Measurements from ENCODE around the gene LTK. TPM values are rescaled to one million over a fixed set of nuclear protein-coding genes. Genes with fewer than 3 reads are reported as not detected.
A peak's percentile ranks its signal among the peaks of the same experiment; 100 is the strongest.

The LTK gene
- total RNA-seq, 2 donors from 2014 or later = 0.44 to 0.57 TPM

DNA sequence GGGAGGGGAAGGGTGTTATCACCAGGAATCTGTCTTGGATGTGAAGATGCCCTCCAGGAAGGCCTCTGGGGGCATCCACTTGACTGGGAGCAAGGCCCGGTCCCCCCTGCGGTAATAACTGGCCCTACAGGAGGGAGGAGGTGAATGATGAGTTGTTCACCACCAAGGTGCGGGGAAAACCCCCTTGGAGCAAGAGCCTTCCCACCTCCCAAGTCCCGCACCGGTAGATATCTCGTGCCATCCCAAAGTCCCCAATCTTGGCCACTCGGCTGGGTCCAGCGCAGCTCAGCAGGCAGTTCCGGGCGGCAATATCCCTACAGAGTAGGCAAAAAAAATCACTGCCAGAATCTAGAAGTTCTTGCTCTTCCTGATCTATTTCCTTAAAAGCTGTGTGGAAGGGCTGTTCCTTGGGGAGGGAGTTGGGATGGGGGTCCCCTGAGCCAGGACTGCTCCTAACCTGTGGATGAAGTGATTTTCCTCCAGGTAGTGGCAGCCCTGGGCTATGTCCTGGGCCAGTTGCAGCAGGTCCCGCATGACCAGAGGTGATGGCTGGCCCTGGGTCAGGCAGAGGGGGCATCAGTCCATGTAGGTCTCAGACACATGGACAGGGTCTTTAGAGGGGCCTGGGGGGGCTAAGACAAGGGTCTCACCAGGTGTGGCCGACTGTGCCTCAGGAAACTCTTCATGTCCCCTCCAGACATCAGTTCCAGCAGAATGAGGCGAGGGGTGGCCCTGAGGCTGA is 8.7 kb downstream of the LTK start:
- no peak overlapping the region for H3K4me3 Mint-ChIP-seq
- Histone ChIP-seq H3K36me3 (ENCODE audit: control insufficient read depth, insufficient read depth, low read length) (no peaks in the 10 kb centered on the region), H3K27me3 (ENCODE audit: control insufficient read depth, insufficient read depth, low read length, poor library complexity, severe bottlenecking) (peaks cover 96% of the 10 kb centered on the region), H3K4me3 (ENCODE audit: low read length) (no peak overlapping the region), H3K27ac (ENCODE audit: low read depth, low read length) (no peak overlapping the region), H3K9ac (ENCODE audit: extremely low read depth, low read length, poor library complexity, severe bottlenecking) (no peak overlapping the region), H3K4me1 (ENCODE audit: control insufficient read depth, insufficient read depth, low read length) (peaks cover 4% of the 10 kb centered on the region), H3K9me3 (ENCODE audit: control insufficient read depth, low read length) (no peaks in the 10 kb centered on the region)
- H3K27me3 Mint-ChIP-seq (ENCODE audit: insufficient read depth) = peaks cover 98% of the 10 kb centered on the region
- no peak overlapping the region for H3K27ac Mint-ChIP-seq
- 84 to 92% methylated on average over 8 to 13 of the region's 13 CpGs for WGBS, 2 experiments (ENCODE audit: insufficient coverage in 1 of 2, insufficient read length in 1 of 2)
- peaks cover 5% of the 10 kb centered on the region for H3K4me1 Mint-ChIP-seq
- no peaks in the 10 kb centered on the region for H3K36me3 Mint-ChIP-seq (ENCODE audit: low read depth)
- DNase-seq = no peak
- H3K9me3 Mint-ChIP-seq = no peaks in the 10 kb centered on the region
- TF ChIP-seq, protein P1, sequence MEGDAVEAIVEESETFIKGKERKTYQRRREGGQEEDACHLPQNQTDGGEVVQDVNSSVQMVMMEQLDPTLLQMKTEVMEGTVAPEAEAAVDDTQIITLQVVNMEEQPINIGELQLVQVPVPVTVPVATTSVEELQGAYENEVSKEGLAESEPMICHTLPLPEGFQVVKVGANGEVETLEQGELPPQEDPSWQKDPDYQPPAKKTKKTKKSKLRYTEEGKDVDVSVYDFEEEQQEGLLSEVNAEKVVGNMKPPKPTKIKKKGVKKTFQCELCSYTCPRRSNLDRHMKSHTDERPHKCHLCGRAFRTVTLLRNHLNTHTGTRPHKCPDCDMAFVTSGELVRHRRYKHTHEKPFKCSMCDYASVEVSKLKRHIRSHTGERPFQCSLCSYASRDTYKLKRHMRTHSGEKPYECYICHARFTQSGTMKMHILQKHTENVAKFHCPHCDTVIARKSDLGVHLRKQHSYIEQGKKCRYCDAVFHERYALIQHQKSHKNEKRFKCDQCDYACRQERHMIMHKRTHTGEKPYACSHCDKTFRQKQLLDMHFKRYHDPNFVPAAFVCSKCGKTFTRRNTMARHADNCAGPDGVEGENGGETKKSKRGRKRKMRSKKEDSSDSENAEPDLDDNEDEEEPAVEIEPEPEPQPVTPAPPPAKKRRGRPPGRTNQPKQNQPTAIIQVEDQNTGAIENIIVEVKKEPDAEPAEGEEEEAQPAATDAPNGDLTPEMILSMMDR (conservative IDR thresholded peaks at IDR 0.05) = no peak

DNA sequence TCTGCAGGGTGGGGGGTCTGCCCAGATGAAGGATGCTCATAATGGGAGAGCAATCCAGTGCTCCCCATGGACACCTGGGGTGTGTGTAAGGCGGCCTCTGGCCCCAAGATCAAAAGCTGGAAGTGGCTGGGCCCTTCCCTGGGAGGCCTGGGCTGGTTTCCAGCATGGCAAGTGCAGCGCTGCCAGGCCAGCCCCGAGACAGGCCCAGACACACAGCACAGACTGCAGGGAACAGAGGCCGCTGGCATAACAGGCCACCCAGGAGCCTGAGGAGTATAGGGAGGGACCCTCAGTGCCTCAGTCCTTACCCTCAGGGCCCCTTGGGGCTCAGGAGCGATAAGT is 10.0 kb downstream of the LTK start:
- no peak overlapping the region for H3K4me3 Mint-ChIP-seq
- H3K27me3 Mint-ChIP-seq (ENCODE audit: insufficient read depth) = peaks cover 99% of the 10 kb centered on the region
- peaks cover 5% of the 10 kb centered on the region for H3K4me1 Mint-ChIP-seq
- no peak for DNase-seq
- Histone ChIP-seq H3K4me1 (ENCODE audit: control insufficient read depth, insufficient read depth, low read length) (peaks cover 4% of the 10 kb centered on the region), H3K27me3 (ENCODE audit: control insufficient read depth, insufficient read depth, low read length, poor library complexity, severe bottlenecking) (peaks cover 96% of the 10 kb centered on the region), H3K4me3 (ENCODE audit: low read length) (no peak overlapping the region), H3K36me3 (ENCODE audit: control insufficient read depth, insufficient read depth, low read length) (no peaks in the 10 kb centered on the region), H3K27ac (ENCODE audit: low read depth, low read length) (no peak overlapping the region), H3K9me3 (ENCODE audit: control insufficient read depth, low read length) (no peaks in the 10 kb centered on the region), H3K9ac (ENCODE audit: extremely low read depth, low read length, poor library complexity, severe bottlenecking) (no peak overlapping the region)
- WGBS, 2 experiments (ENCODE audit: insufficient coverage in 1 of 2, insufficient read length in 1 of 2) = 84 to 88% methylated on average over 4 to 5 of the region's 5 CpGs
- TF ChIP-seq, protein P1 (conservative IDR thresholded peaks at IDR 0.05) = no peak
- H3K27ac Mint-ChIP-seq = no peak overlapping the region
- H3K9me3 Mint-ChIP-seq = no peaks in the 10 kb centered on the region
- H3K36me3 Mint-ChIP-seq (ENCODE audit: low read depth) = no peaks in the 10 kb centered on the region

DNA sequence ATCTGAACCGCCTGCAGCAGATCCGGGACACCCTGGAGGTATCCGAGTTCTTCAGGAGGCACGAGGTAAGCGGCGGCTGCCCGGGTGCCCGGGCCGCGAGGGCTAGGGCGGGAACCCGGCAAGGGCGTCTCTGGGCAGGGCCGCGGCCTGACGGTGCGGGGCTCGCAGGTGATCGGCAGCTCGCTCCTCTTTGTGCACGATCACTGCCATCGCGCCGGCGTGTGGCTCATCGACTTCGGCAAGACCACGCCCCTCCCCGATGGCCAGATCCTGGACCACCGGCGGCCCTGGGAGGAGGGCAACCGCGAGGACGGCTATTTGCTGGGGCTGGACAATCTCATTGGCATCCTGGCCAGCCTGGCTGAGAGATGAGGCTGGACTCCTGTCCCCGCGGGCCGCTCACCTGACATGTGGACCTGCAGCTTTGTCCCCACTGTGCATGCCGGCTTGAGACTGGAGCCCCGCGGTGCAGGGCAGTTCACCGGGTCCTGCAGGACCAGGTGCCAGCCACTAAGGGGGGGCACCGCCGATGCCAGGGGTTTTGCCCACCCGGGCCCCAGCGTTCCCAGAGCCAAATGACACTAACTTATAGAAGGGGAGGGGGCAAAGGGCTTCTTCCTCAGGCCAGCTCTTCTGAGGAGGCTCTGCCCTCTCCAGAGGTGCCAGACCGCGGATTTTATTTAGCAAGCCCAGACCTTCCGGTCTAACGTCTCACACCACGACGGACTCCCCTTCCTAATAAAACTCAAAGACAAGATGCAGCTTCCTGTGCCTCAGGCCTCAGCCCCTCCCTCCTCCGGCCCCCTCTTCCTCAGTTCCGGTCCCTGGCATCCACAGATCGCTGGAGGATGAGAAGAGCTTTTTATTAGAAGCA is 10.6 kb downstream of the LTK start:
- no peak overlapping the region for H3K27ac ChIP-seq (ENCODE audit: low read depth, low read length)
- no peaks in the 10 kb centered on the region for H3K36me3 Mint-ChIP-seq (ENCODE audit: low read depth)
- H3K4me3 Mint-ChIP-seq = peak overlapping the region; percentile 42
- H3K27me3 Mint-ChIP-seq (ENCODE audit: insufficient read depth) = peaks cover 100% of the 10 kb centered on the region
- peaks cover 5% of the 10 kb centered on the region for H3K4me1 Mint-ChIP-seq
- H3K9me3 ChIP-seq (ENCODE audit: control insufficient read depth, low read length) = no peaks in the 10 kb centered on the region
- H3K9ac ChIP-seq (ENCODE audit: extremely low read depth, low read length, poor library complexity, severe bottlenecking) = no peak overlapping the region
- H3K36me3 ChIP-seq (ENCODE audit: control insufficient read depth, insufficient read depth, low read length) = no peaks in the 10 kb centered on the region
- peaks cover 4% of the 10 kb centered on the region for H3K4me1 ChIP-seq (ENCODE audit: control insufficient read depth, insufficient read depth, low read length)
- TF ChIP-seq, protein P1 (conservative IDR thresholded peaks at IDR 0.05) = no peak
- peak overlapping the region; percentile 40 for H3K4me3 ChIP-seq (ENCODE audit: low read length)
- H3K27ac Mint-ChIP-seq = no peak overlapping the region
- peaks cover 96% of the 10 kb centered on the region for H3K27me3 ChIP-seq (ENCODE audit: control insufficient read depth, insufficient read depth, low read length, poor library complexity, severe bottlenecking)
- DNase-seq = peak; percentile 83
- H3K9me3 Mint-ChIP-seq = no peaks in the 10 kb centered on the region
- 9 to 18% methylated on average over 31 to 54 of the region's 54 CpGs for WGBS, 2 experiments (ENCODE audit: insufficient coverage in 1 of 2, insufficient read length in 1 of 2)
